GM21576 (cell line): ENCODE results near the gene WASF2.
"Not testable (repeated sequence)": the region's sequence is repeated elsewhere in the genome, so short reads cannot be mapped to it uniquely, and the experiment has no call there.

Source experiments
- ATAC-seq: cut with Tn5 transposase; IDR thresholded peaks from one replicate; pipeline ENCODE4 v1.9.1; 2021; ENCODE audit warnings: mild to moderate bottlenecking, moderate library complexity; ENCODE audit not compliant: unreplicated experiment

Gene WASF2

GRCh38 chr1:27399251-27400025 is 90.5 kb downstream of the WASF2 start:
- no peak for ATAC-seq

GRCh38 chr1:27398405-27399149 is 91.4 kb downstream of the WASF2 start:
- no peak for ATAC-seq

GRCh38 chr1:27397749-27398148 is 92.2 kb downstream of the WASF2 start:
- ATAC-seq = no peak

GRCh38 chr1:27397110-27397509 is 92.9 kb downstream of the WASF2 start:
- ATAC-seq = no peak

GRCh38 chr1:27395441-27396195 is 94.3 kb downstream of the WASF2 start:
- peak; percentile 45 for ATAC-seq

- ATAC-seq = no peak
These were observed 95.0 kb downstream of the WASF2 start for GRCh38 chr1:27394925-27395324.

GRCh38 chr1:27394282-27394658 is 95.7 kb downstream of the WASF2 start:
- ATAC-seq = no peak

GRCh38 chr1:27393641-27394281 is 96.2 kb downstream of the WASF2 start:
- ATAC-seq = no peak

- ATAC-seq = no peak
These were observed 97.0 kb downstream of the WASF2 start for GRCh38 chr1:27392778-27393635.

GRCh38 chr1:27392096-27392777 is 97.7 kb downstream of the WASF2 start, which contains the start of gene GPR3:
TSS of gene GPR3 (plus strand) at chr1:27392622. CDS start at chr1:27393799, 1,177 bp downstream.
- ATAC-seq = peak; percentile 51

- no peak for ATAC-seq
These were observed 98.4 kb downstream of the WASF2 start for GRCh38 chr1:27391511-27392095.

- ATAC-seq = no peak
These were observed 101.5 kb downstream of the WASF2 start for GRCh38 chr1:27388337-27389005.

- ATAC-seq = not testable (repeated sequence)
These were observed 105.2 kb downstream of the WASF2 start for GRCh38 chr1:27384797-27385196.

GRCh38 chr1:27383661-27384060 is 106.3 kb downstream of the WASF2 start:
- ATAC-seq = no peak

GRCh38 chr1:27383039-27383605 is 106.8 kb downstream of the WASF2 start, which contains the start of gene CD164L2:
TSS of gene CD164L2 (minus strand) at chr1:27383333. CDS start at chr1:27383239, 94 bp downstream.
- ATAC-seq = no peak

- no peak for ATAC-seq
These were observed 107.8 kb downstream of the WASF2 start for GRCh38 chr1:27381969-27382762.
